Fibroblast of lung (primary cell): Measurements from ENCODE around the gene DBNDD1. TPM values are rescaled to one million over a fixed set of nuclear protein-coding genes. Genes with fewer than 3 reads are reported as not detected.
"Not testable (repeated sequence)": the region's sequence is repeated elsewhere in the genome, so short reads cannot be mapped to it uniquely, and the experiment has no call there.

ENCODE experiments used
- DNase-seq, 2 donors: peaks; one replicate each; pipeline versions ENCODE4 v3.0.0 to v3.0.0-alpha.2; 2010; ENCODE audit warnings: low read depth in 2 of 2
- H2AFZ ChIP-seq: 2 replicates; pipeline ENCODE4 v1.5.1; 2012; ENCODE audit warnings: low read length, control low read depth, inconsistent platforms
- H3K27ac ChIP-seq: 2 replicates; pipeline ENCODE4 v1.5.1; 2011; ENCODE audit warnings: low read length, control low read depth; ENCODE audit not compliant: insufficient read depth
- H3K27me3 ChIP-seq: 2 replicates; pipeline ENCODE4 v1.5.1; 2011; ENCODE audit warnings: mild to moderate bottlenecking, low read length; ENCODE audit not compliant: control insufficient read depth, insufficient read depth
- H3K36me3 ChIP-seq: 2 replicates; pipeline ENCODE4 v1.5.1; 2011; ENCODE audit warnings: low read length; ENCODE audit not compliant: control insufficient read depth, insufficient read depth
- H3K4me1 ChIP-seq: 2 replicates; pipeline ENCODE4 v1.5.1; 2011; ENCODE audit warnings: low read length; ENCODE audit not compliant: control insufficient read depth, insufficient read depth; ENCODE audit errors: extremely low read depth
- H3K4me2 ChIP-seq: 2 replicates; pipeline ENCODE4 v1.5.1; 2011; ENCODE audit warnings: low read length, control low read depth; ENCODE audit not compliant: insufficient read depth; ENCODE audit errors: extremely low read depth
- H3K4me3 ChIP-seq, 4 experiments: fragments of 200-600 bp in 1 of 4; sonication (generic) in 1 of 4; replicated peaks in 1 of 4; 2 replicates each; pipeline ENCODE4 v1.5.1; 2011 to 2016; ENCODE audit warnings: low read length in 4 of 4, low read depth in 3 of 4, mild to moderate bottlenecking in 3 of 4, control low read depth in 2 of 4, inconsistent platforms in 1 of 4, mixed read lengths in 1 of 4; ENCODE audit not compliant: insufficient read depth in 1 of 4; ENCODE audit errors: control extremely low read depth in 1 of 4
- H3K79me2 ChIP-seq: 2 replicates; pipeline ENCODE4 v1.5.1; 2012; ENCODE audit warnings: mild to moderate bottlenecking, low read length, inconsistent platforms; ENCODE audit not compliant: control insufficient read depth, insufficient read depth
- H3K9ac ChIP-seq: 2 replicates; pipeline ENCODE4 v1.5.1; 2011; ENCODE audit warnings: mild to moderate bottlenecking, low read length, control low read depth; ENCODE audit not compliant: insufficient read depth
- H3K9me3 ChIP-seq: 2 replicates; pipeline ENCODE4 v1.5.1; 2012; ENCODE audit warnings: low read depth, low read length; ENCODE audit not compliant: control insufficient read depth, insufficient read depth
- H4K20me1 ChIP-seq: 2 replicates; pipeline ENCODE4 v1.5.1; 2011; ENCODE audit warnings: low read length; ENCODE audit not compliant: control insufficient read depth, insufficient read depth; ENCODE audit errors: extremely low read depth
- CTCF ChIP-seq, 2 donors: IDR thresholded peaks in 1 of 2; conservative IDR thresholded peaks in 1 of 2; 1 replicate in 1 of 2; 2 replicates in 1 of 2; pipeline ENCODE4 v1.5.1; 2011 to 2012; ENCODE audit warnings: low read length in 2 of 2, control low read depth in 1 of 2, inconsistent platforms in 1 of 2, low read depth in 1 of 2, mild to moderate bottlenecking in 1 of 2
- EZH2 ChIP-seq: IDR thresholded peaks from 2 replicates; pipeline ENCODE4 v1.5.1; 2012; ENCODE audit warnings: low read length, control low read depth, mild to moderate bottlenecking; ENCODE audit errors: missing control alignments
- polyA minus RNA-seq: library from RNA; depleted of rRNA, polyadenylated mRNA; stranded (reverse); fragments of >200 nt; gene quantifications from 2 replicates; pipeline ENCODE4 v1.2.3, GENCODE V29; 2011; ENCODE audit warnings: low replicate concordance
- polyA plus RNA-seq, 2 donors: library from polyadenylated mRNA; depleted of rRNA in 1 of 2; stranded (reverse) in 1 of 2; unstranded in 1 of 2; fragments of >200 nt; gene quantifications; 2 replicates each; pipeline ENCODE4 v1.2.1, GENCODE V29; 2011 to 2012; ENCODE audit warnings: missing spikeins in 1 of 2
- total RNA-seq: library from RNA; depleted of rRNA; stranded (reverse); fragments of >200 nt; gene quantifications from 2 replicates; pipeline ENCODE4 v1.2.1, GENCODE V29; 2014

Gene DBNDD1
- total RNA-seq (1.3 and 3.6 TPM in 2 replicates), polyA plus RNA-seq (2.1 and 7.4 TPM in 2 replicates), polyA minus RNA-seq (1.5 and 8.2 TPM in 2 replicates)
- 2.8 and 11.0 TPM in 2 replicates for polyA plus RNA-seq (2012)

GRCh38 chr16:90018652-90019542 lies at the start of gene DBNDD1:
DBNDD1 (minus strand) TSS chr16:90019456; CDS start chr16:90019341, 115 bp downstream.
- H3K4me2 ChIP-seq, result peak within 1 kb of the TSS; percentile 77
- H3K9ac ChIP-seq, result peak within 1 kb of the TSS; percentile 63
- no peaks in the 10 kb centered on the region for H4K20me1 ChIP-seq
- no peaks in the 10 kb centered on the region for H3K27me3 ChIP-seq
- no peak for TF ChIP-seq CTCF (conservative IDR thresholded peaks at IDR 0.05 in 1 of 2, IDR thresholded peaks at IDR 0.05 in 1 of 2; ENCODE audit: low read depth in 1 of 2, low read length in 2 of 2)
- no peak for TF ChIP-seq EZH2
- H3K27ac ChIP-seq, result no peak within 1 kb of the TSS
- no peak for DNase-seq
- peak within 1 kb of the TSS; percentile 44 to 69 (median 50) for H3K4me3 ChIP-seq
- H3K4me1 ChIP-seq, result peaks cover 3% of the 10 kb centered on the region
- no peaks in the 10 kb centered on the region for H3K36me3 ChIP-seq
- H2AFZ ChIP-seq, result peak within 1 kb of the TSS; percentile 37
- H3K9me3 ChIP-seq, result no peaks in the 10 kb centered on the region
- H3K79me2 ChIP-seq, result peaks cover 2% of the 10 kb centered on the region

GRCh38 chr16:90061437-90061836 lies 42.2 kb upstream of the DBNDD1 start:
- Histone ChIP-seq H3K9me3 (no peaks in the 10 kb centered on the region), H3K4me2 (no peak overlapping the region), H3K4me3 (no peak overlapping the region), H3K4me1 (no peaks in the 10 kb centered on the region), H3K9ac (no peak overlapping the region), H3K27me3 (peaks cover 4% of the 10 kb centered on the region), H3K27ac (no peak overlapping the region), H4K20me1 (no peaks in the 10 kb centered on the region), H3K79me2 (no peaks in the 10 kb centered on the region), H2AFZ (no peak overlapping the region), H3K36me3 (no peaks in the 10 kb centered on the region)
- DNase-seq, result no peak
- TF ChIP-seq EZH2 (no peak), CTCF (conservative IDR thresholded peaks at IDR 0.05 in 1 of 2, IDR thresholded peaks at IDR 0.05 in 1 of 2; ENCODE audit: low read depth in 1 of 2, low read length in 2 of 2) (no peak)

GRCh38 chr16:90057738-90058173 lies 38.5 kb upstream of the DBNDD1 start:
- peaks cover 4% of the 10 kb centered on the region for H3K27me3 ChIP-seq
- no peaks in the 10 kb centered on the region for H3K9me3 ChIP-seq
- no peak overlapping the region for H2AFZ ChIP-seq
- no peak overlapping the region for H3K27ac ChIP-seq
- DNase-seq, result peak; percentile 46 to 72
- H3K9ac ChIP-seq, result no peak overlapping the region
- H3K4me2 ChIP-seq, result no peak overlapping the region
- H3K4me3 ChIP-seq, result no peak overlapping the region
- no peaks in the 10 kb centered on the region for H3K36me3 ChIP-seq
- H3K79me2 ChIP-seq, result no peaks in the 10 kb centered on the region
- TF ChIP-seq CTCF (conservative IDR thresholded peaks at IDR 0.05 in 1 of 2, IDR thresholded peaks at IDR 0.05 in 1 of 2; ENCODE audit: low read depth in 1 of 2, low read length in 2 of 2), result no peak
- no peak for TF ChIP-seq EZH2
- H3K4me1 ChIP-seq, result no peaks in the 10 kb centered on the region
- H4K20me1 ChIP-seq, result no peaks in the 10 kb centered on the region

- not testable (repeated sequence) for H3K36me3 ChIP-seq, H3K9ac ChIP-seq, H3K79me2 ChIP-seq, H4K20me1 ChIP-seq, H3K9me3 ChIP-seq, H2AFZ ChIP-seq, H3K4me2 ChIP-seq, DNase-seq, H3K27ac ChIP-seq, H3K4me3 ChIP-seq, H3K27me3 ChIP-seq, H3K4me1 ChIP-seq
Measured at GRCh38 chr16:90056521-90056920, 37.3 kb upstream of the DBNDD1 start.
